Mesendoderm (in vitro differentiated cells): ENCODE results near the gene PIK3CB.
A peak's percentile ranks its signal among the peaks of the same experiment; 100 is the strongest.
"Not testable (repeated sequence)": the region's sequence is repeated elsewhere in the genome, so short reads cannot be mapped to it uniquely, and the experiment has no call there.

Experiments used
- DNase-seq: peaks from one replicate; pipeline ENCODE4 v3.0.0; 2013
- H2AK5ac ChIP-seq: 2 replicates; pipeline ENCODE4 v1.6.1; 2013; ENCODE audit warnings: low read length, inconsistent platforms
- H2BK120ac ChIP-seq: 2 replicates; pipeline ENCODE4 v1.6.1; 2013; ENCODE audit warnings: low read depth, mild to moderate bottlenecking, low read length, moderate library complexity, mixed read lengths
- H2BK15ac ChIP-seq: replicated peaks from 2 replicates; pipeline ENCODE4 v1.6.1; 2013; ENCODE audit warnings: low read depth, mild to moderate bottlenecking, moderate library complexity
- H2BK5ac ChIP-seq: 2 replicates; pipeline ENCODE4 v1.6.1; 2013; ENCODE audit warnings: low read length, inconsistent platforms
- H3K18ac ChIP-seq: 2 replicates; pipeline ENCODE4 v1.6.1; 2013; ENCODE audit warnings: mild to moderate bottlenecking, low read length, mixed read lengths
- H3K23ac ChIP-seq: one replicate; pipeline ENCODE4 v1.6.1; 2013; ENCODE audit warnings: low read length
- H3K27ac ChIP-seq: 2 replicates; pipeline ENCODE4 v1.5.1; 2013; ENCODE audit warnings: low read depth, mild to moderate bottlenecking, inconsistent platforms, low read length, moderate library complexity
- H3K27me3 ChIP-seq: 2 replicates; pipeline ENCODE4 v1.6.1; 2013; ENCODE audit warnings: low read length, control low read depth, mild to moderate bottlenecking, inconsistent platforms; ENCODE audit not compliant: insufficient read depth, poor library complexity
- H3K36me3 ChIP-seq: 2 replicates; pipeline ENCODE4 v1.6.1; 2013; ENCODE audit warnings: low read length, inconsistent platforms; ENCODE audit not compliant: control insufficient read depth, insufficient read depth
- H3K4ac ChIP-seq: one replicate; pipeline ENCODE4 v1.6.1; 2013; ENCODE audit warnings: low read depth, mild to moderate bottlenecking, low read length, moderate library complexity
- H3K4me1 ChIP-seq: 2 replicates; pipeline ENCODE4 v1.6.1; 2013; ENCODE audit warnings: low read depth, low read length, inconsistent platforms; ENCODE audit not compliant: control insufficient read depth
- H3K4me2 ChIP-seq: 2 replicates; pipeline ENCODE4 v1.6.1; 2013; ENCODE audit warnings: low read length
- H3K4me3 ChIP-seq: 2 replicates; pipeline ENCODE4 v1.5.1; 2013; ENCODE audit warnings: mild to moderate bottlenecking, low read length
- H3K56ac ChIP-seq: one replicate; pipeline ENCODE4 v1.6.1; 2013; ENCODE audit warnings: low read length
- H3K79me1 ChIP-seq: 2 replicates; pipeline ENCODE4 v1.6.1; 2013; ENCODE audit warnings: low read length, inconsistent platforms
- H3K79me2 ChIP-seq: 2 replicates; pipeline ENCODE4 v1.6.1; 2013; ENCODE audit warnings: mild to moderate bottlenecking, low read length; ENCODE audit not compliant: control insufficient read depth, insufficient read depth
- H3K9ac ChIP-seq: 2 replicates; pipeline ENCODE4 v1.6.1; 2013; ENCODE audit warnings: low read length, inconsistent platforms
- H4K5ac ChIP-seq: one replicate; pipeline ENCODE4 v1.6.1; 2013; ENCODE audit warnings: low read length
- H4K8ac ChIP-seq: one replicate; pipeline ENCODE4 v1.6.1; 2013; ENCODE audit warnings: low read depth, mild to moderate bottlenecking, control low read depth, low read length, moderate library complexity
- WGBS: extraction: QIAGEN DNeasy Blood & Tissue Kit; methylation state at CpG from one replicate; pipeline ENCODE4 v1.1.7; 2013; ENCODE audit warnings: low lambda C conversion rate, missing lambda C conversion rate; ENCODE audit not compliant: insufficient coverage; ENCODE audit errors: extremely low coverage; 5-methylcytosine and 5-hydroxymethylcytosine counted together

The PIK3CB gene

DNA sequence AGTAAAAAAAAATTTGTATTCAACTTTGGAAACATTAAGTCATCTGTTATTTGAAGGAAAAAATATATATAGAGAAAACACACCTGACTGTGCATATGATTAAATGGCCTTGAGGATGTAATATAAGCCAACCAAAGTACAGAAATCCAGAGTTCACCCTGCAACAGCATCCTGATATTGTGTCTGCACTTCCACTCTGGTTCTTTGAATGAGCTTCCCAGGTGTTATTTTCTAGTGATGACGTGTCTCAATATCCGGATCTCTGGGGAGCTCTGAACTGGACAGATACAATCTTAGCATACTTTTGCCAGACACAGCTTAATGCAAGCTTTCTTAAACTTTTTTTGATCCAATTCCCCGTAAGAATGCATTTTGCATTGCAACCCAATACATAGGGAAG is 19.5 kb upstream of the PIK3CB start:
- H3K27ac ChIP-seq: no peak overlapping the region
- H3K79me2 ChIP-seq: no peaks in the 10 kb centered on the region
- no peak overlapping the region for H3K9ac ChIP-seq
- no peak overlapping the region for H3K18ac ChIP-seq
- H3K23ac ChIP-seq: no peak overlapping the region
- no peak overlapping the region for H2BK5ac ChIP-seq
- H2AK5ac ChIP-seq: no peak overlapping the region
- no peak overlapping the region for H3K56ac ChIP-seq
- no peaks in the 10 kb centered on the region for H3K79me1 ChIP-seq
- no peak overlapping the region for H2BK120ac ChIP-seq
- no peak overlapping the region for H4K8ac ChIP-seq
- no peaks in the 10 kb centered on the region for H3K36me3 ChIP-seq
- H3K4me2 ChIP-seq: no peak overlapping the region
- no peak overlapping the region for H2BK15ac ChIP-seq
- no peak overlapping the region for H4K5ac ChIP-seq
- no peak overlapping the region for H3K4me3 ChIP-seq
- H3K4ac ChIP-seq: no peak overlapping the region
- H3K27me3 ChIP-seq: no peaks in the 10 kb centered on the region
- no peaks in the 10 kb centered on the region for H3K4me1 ChIP-seq
- DNase-seq: no peak
- no CpG with 5 or more reads among the region's 3 CpGs for WGBS

DNA sequence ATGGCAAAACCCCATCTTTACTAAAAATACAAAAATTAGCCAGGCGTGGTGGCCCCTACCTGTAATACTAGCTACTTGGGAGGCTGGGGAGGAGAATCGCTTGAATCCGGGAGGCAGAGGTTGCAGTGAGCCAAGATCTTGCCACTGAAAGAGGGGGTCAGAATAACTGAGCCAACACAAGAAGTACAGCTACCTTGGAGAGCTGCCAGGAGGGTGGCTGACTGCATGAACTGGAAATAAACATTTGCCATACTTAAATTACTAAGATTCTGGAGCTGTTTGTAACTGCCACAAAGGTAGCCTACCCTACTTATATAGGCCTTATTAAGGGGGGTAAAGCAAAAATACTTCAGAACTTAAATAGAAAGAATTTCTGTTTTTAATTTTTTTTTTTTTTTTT is 15.4 kb upstream of the PIK3CB start:
- DNase-seq: peak; percentile 14
- Histone ChIP-seq H3K79me1 (no peaks in the 10 kb centered on the region), H3K4me3 (no peak overlapping the region), H3K4ac (no peak overlapping the region), H3K23ac (no peak overlapping the region), H2AK5ac (no peak overlapping the region), H3K27me3 (no peaks in the 10 kb centered on the region), H3K4me2 (no peak overlapping the region), H3K27ac (no peak overlapping the region), H2BK120ac (no peak overlapping the region), H3K9ac (no peak overlapping the region), H3K4me1 (peaks cover 7% of the 10 kb centered on the region), H2BK15ac (no peak overlapping the region), H3K36me3 (no peaks in the 10 kb centered on the region), H3K56ac (no peak overlapping the region), H4K5ac (no peak overlapping the region), H2BK5ac (no peak overlapping the region), H3K18ac (no peak overlapping the region), H3K79me2 (no peaks in the 10 kb centered on the region), H4K8ac (no peak overlapping the region)
- no CpG with 5 or more reads among the region's 3 CpGs for WGBS

DNA sequence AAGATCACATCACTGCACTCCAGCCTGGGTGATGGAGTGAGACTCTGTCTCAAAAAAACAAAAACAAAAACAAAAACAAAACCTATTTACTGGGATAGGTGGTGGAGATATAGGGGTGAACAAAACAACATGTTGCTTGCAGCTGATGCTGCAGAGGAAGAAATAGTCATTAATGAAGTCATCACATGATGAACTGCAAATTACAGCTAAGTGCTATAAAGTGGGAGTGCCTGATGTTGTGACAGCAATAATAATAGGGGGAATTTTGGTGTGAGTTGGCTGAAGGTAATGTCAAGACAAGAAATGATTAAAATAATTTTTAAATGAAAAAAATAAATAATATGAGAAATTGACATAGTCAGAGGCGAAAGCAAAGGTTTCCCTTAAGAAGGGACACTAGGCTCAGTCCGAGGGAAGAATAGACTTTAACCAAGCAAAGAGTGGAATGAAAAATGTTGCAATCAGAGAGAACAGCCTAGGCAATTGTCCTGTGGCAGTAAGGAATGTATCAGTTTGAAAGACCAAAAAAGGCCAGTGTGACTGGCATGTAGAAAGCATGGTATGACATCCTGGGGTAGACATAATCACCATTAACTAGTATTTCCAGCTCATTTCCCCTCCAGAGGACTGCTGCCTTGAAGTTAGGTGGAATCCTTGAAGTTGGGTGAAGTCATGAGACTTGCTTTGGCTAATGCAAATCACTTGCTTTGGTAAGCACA is 14.7 kb upstream of the PIK3CB start:
- Histone ChIP-seq H3K4ac (no peak overlapping the region), H2BK5ac (no peak overlapping the region), H3K79me1 (no peaks in the 10 kb centered on the region), H3K9ac (no peak overlapping the region), H3K18ac (no peak overlapping the region), H2BK120ac (no peak overlapping the region), H3K36me3 (no peaks in the 10 kb centered on the region), H2AK5ac (no peak overlapping the region), H3K4me3 (no peak overlapping the region), H3K23ac (no peak overlapping the region), H2BK15ac (no peak overlapping the region), H3K79me2 (no peaks in the 10 kb centered on the region), H3K4me1 (peaks cover 9% of the 10 kb centered on the region), H3K56ac (no peak overlapping the region), H3K4me2 (no peak overlapping the region), H4K5ac (no peak overlapping the region), H3K27ac (no peak overlapping the region), H4K8ac (no peak overlapping the region), H3K27me3 (no peaks in the 10 kb centered on the region)
- no CpG with 5 or more reads among the region's 2 CpGs for WGBS
- DNase-seq: peak; percentile 53

DNA sequence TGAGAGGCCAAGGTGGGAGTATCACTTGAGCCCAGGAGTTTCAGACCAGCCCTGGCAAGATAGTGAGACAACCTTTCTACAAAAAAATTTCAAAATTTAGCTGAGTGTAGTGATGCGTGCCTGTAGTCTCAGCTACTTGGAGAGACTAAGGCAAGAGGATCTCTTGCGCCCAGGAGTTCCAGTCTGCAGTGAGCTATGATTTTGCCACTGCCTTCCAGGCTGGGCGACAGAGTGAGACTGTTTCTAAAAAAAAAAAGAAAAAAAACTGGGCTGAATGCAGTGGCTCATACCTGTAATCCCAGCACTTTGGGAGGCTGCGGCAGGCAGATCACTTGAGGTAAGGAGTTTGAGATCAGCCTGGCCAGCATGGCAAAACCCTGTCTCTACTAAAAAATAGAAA is 14.0 kb upstream of the PIK3CB start:
- no peak overlapping the region for H3K4me2 ChIP-seq
- no peaks in the 10 kb centered on the region for H3K79me2 ChIP-seq
- WGBS: no CpG with 5 or more reads among the region's 4 CpGs
- H4K8ac ChIP-seq: no peak overlapping the region
- peaks cover 9% of the 10 kb centered on the region for H3K4me1 ChIP-seq
- H3K23ac ChIP-seq: no peak overlapping the region
- no peak overlapping the region for H2BK120ac ChIP-seq
- H2AK5ac ChIP-seq: no peak overlapping the region
- H3K4me3 ChIP-seq: no peak overlapping the region
- no peak overlapping the region for H2BK5ac ChIP-seq
- no peak overlapping the region for H3K27ac ChIP-seq
- H4K5ac ChIP-seq: no peak overlapping the region
- no peak for DNase-seq
- H3K36me3 ChIP-seq: no peaks in the 10 kb centered on the region
- H3K56ac ChIP-seq: no peak overlapping the region
- H3K79me1 ChIP-seq: no peaks in the 10 kb centered on the region
- H3K9ac ChIP-seq: no peak overlapping the region
- peak overlapping the region; percentile 36 for H3K4ac ChIP-seq
- peak overlapping the region; percentile 75 for H3K18ac ChIP-seq
- no peaks in the 10 kb centered on the region for H3K27me3 ChIP-seq
- no peak overlapping the region for H2BK15ac ChIP-seq

DNA sequence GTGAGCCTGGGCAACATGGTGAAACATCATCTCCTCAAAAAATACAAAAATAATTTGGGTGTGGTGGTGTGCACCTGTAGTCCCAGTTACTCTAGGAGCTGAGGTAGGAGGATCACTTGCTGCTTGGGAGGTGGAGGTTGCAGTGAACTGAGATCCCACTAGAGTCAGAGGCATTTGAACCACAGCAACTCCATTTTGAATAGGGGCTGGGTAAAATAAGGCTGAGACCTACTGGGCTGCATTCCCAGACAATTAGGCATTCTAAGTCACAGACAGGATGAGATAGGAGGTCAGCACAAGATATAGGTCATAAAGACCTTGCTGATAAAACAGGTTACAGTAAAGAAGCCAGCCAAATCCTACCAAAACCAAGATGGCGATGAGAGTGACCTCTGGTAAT is 12.1 kb upstream of the PIK3CB start:
- WGBS: no CpG with 5 or more reads among the region's 1 CpG
- not testable (repeated sequence) for H4K5ac ChIP-seq, H4K8ac ChIP-seq, H2BK15ac ChIP-seq, H3K4me3 ChIP-seq, H3K4ac ChIP-seq, H3K4me2 ChIP-seq, H3K4me1 ChIP-seq, H3K79me2 ChIP-seq, H3K9ac ChIP-seq, H3K27me3 ChIP-seq, H3K23ac ChIP-seq, H3K79me1 ChIP-seq, H3K36me3 ChIP-seq, H3K18ac ChIP-seq
- peak; percentile 57 for DNase-seq
- Histone ChIP-seq H2BK5ac (peak overlapping the region; percentile 88), H3K56ac (peak overlapping the region; percentile 44), H2AK5ac (peak overlapping the region; percentile 65), H3K27ac (peak overlapping the region; percentile 79), H2BK120ac (peak overlapping the region; percentile 73)

DNA sequence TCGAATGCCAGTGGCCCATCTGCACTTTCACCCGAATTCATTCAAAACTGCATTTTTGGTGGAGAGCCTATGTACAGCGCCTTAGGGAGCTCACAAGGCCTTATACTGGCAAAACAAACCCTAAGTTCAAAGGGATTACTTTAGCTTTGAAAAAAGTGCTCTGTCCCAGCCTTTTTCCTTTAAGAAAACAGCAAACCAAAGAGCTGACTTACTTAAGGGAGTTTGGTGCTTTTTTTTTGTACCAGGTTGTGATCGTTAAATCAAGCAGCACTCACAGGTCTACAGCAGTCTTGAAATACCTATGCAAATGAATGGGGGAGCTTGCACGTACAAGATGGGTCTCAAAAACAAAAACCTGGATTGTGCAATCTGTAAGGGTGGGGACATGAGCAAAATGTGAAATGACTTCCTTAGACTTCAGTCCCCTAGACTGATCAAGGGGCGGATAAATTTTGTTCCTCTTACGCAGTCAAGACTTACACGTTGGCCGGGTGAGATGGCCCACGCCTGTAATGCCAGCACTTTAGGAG is 11.6 kb upstream of the PIK3CB start:
- H3K4ac ChIP-seq: no peak overlapping the region
- no peaks in the 10 kb centered on the region for H3K36me3 ChIP-seq
- peak overlapping the region; percentile 59 for H3K56ac ChIP-seq
- H2BK15ac ChIP-seq: peak overlapping the region; percentile 85
- peak overlapping the region; percentile 40 for H4K8ac ChIP-seq
- peak; percentile 88 for DNase-seq
- H3K79me1 ChIP-seq: no peaks in the 10 kb centered on the region
- H3K4me2 ChIP-seq: no peak overlapping the region
- H3K4me1 ChIP-seq: peaks cover 9% of the 10 kb centered on the region
- H3K4me3 ChIP-seq: no peak overlapping the region
- H2AK5ac ChIP-seq: peak overlapping the region; percentile 65
- no peaks in the 10 kb centered on the region for H3K79me2 ChIP-seq
- no peaks in the 10 kb centered on the region for H3K27me3 ChIP-seq
- no peak overlapping the region for H3K9ac ChIP-seq
- no CpG with 5 or more reads among the region's 10 CpGs for WGBS
- no peak overlapping the region for H3K18ac ChIP-seq
- H3K23ac ChIP-seq: no peak overlapping the region
- H4K5ac ChIP-seq: no peak overlapping the region
- peak overlapping the region; percentile 88 for H2BK5ac ChIP-seq
- peak overlapping the region; percentile 79 for H3K27ac ChIP-seq
- peak overlapping the region; percentile 73 for H2BK120ac ChIP-seq
